HepG2 (cell line): Measurements from ENCODE around the gene ZNF530. TPM values are rescaled to one million over a fixed set of nuclear protein-coding genes. Genes with fewer than 3 reads are reported as not detected.

Experiments used
- ARNT2 ChIP-seq: sonication (generic); formaldehyde crosslinking; IDR thresholded peaks from 2 replicates; pipeline ENCODE4 v1.8.0; 2022; ENCODE audit warnings: mild to moderate bottlenecking, low read depth, missing genetic modification reagents, moderate library complexity
- CREM ChIP-seq, 2 experiments: sonication (generic) in 1 of 2; formaldehyde crosslinking in 1 of 2; IDR thresholded peaks; 2 replicates each; pipeline versions ENCODE4 v1.4.0 to v1.6.1; 2016 to 2020; ENCODE audit warnings: antibody characterized with exemption in 1 of 2, mild to moderate bottlenecking in 1 of 2, missing genetic modification reagents in 1 of 2
- ESRRA ChIP-seq: sonication (generic); formaldehyde crosslinking; IDR thresholded peaks from 2 replicates; pipeline ENCODE4 v1.5.1; 2020; ENCODE audit warnings: mild to moderate bottlenecking, low read depth, missing genetic modification reagents
- GABPB1 ChIP-seq: IDR thresholded peaks from 2 replicates; pipeline ENCODE4 v1.6.1; 2016; ENCODE audit warnings: mild to moderate bottlenecking, missing genetic modification reagents, moderate library complexity, missing compliant biosample characterization
- HNRNPH1 ChIP-seq: fragments of 200-400 bp; formaldehyde crosslinking; optimal IDR thresholded peaks from 2 replicates; pipeline ENCODE3; 2017; ENCODE audit warnings: mild to moderate bottlenecking, low read depth, low read length
- KDM2A ChIP-seq: sonication (generic); formaldehyde crosslinking; IDR thresholded peaks from 2 replicates; pipeline ENCODE4 v1.4.0; 2020; ENCODE audit warnings: low read depth, missing genetic modification reagents, borderline replicate concordance
- MLX ChIP-seq: IDR thresholded peaks from 2 replicates; pipeline ENCODE4 v1.6.1; 2016
- MXD4 ChIP-seq: IDR thresholded peaks from 2 replicates; pipeline ENCODE4 v1.6.1; 2016; ENCODE audit warnings: mild to moderate bottlenecking, missing biosample characterization, missing genetic modification reagents
- NCOA2 ChIP-seq: sonication (generic); formaldehyde crosslinking; IDR thresholded peaks from 2 replicates; pipeline ENCODE4 v1.8.0; 2022; ENCODE audit warnings: inconsistent platforms
- NFE2 ChIP-seq: sonication (generic); formaldehyde crosslinking; IDR thresholded peaks from 2 replicates; pipeline ENCODE4 v1.4.0; 2020; ENCODE audit warnings: missing genetic modification reagents
- PAF1 ChIP-seq: IDR thresholded peaks from 2 replicates; pipeline ENCODE4 v1.6.1; 2016; ENCODE audit warnings: missing genetic modification reagents, missing compliant biosample characterization
- PHF20 ChIP-seq: sonication (generic); formaldehyde crosslinking; IDR thresholded peaks from 2 replicates; pipeline ENCODE4 v1.5.0; 2020; ENCODE audit warnings: mild to moderate bottlenecking, missing genetic modification reagents
- PHF5A ChIP-seq: IDR thresholded peaks from one replicate; pipeline ENCODE4 v1.6.1; 2018; ENCODE audit warnings: low read depth, missing genetic modification reagents; ENCODE audit not compliant: unreplicated experiment
- RBM22 ChIP-seq: fragments of 200-400 bp; formaldehyde crosslinking; optimal IDR thresholded peaks from 2 replicates; pipeline ENCODE3; 2017; ENCODE audit warnings: mild to moderate bottlenecking, low read length, moderate library complexity
- SALL1 ChIP-seq: sonication (generic); formaldehyde crosslinking; IDR thresholded peaks from 2 replicates; pipeline ENCODE4 v1.8.0; 2022; ENCODE audit warnings: mild to moderate bottlenecking, missing genetic modification reagents
- SNAI1 ChIP-seq: sonication (generic); formaldehyde crosslinking; IDR thresholded peaks from 2 replicates; pipeline ENCODE4 v1.5.0; 2020; ENCODE audit warnings: mild to moderate bottlenecking, missing genetic modification reagents, borderline replicate concordance
- TEAD2 ChIP-seq: sonication (generic); formaldehyde crosslinking; IDR thresholded peaks from 2 replicates; pipeline ENCODE4 v1.9.0; 2021; ENCODE audit warnings: missing genetic modification reagents
- TFAP4 ChIP-seq: sonication (generic); IDR thresholded peaks from 2 replicates; pipeline ENCODE4 v1.6.1; 2016; ENCODE audit warnings: low read depth, borderline replicate concordance
- ZBTB21 ChIP-seq: sonication (generic); formaldehyde crosslinking; IDR thresholded peaks from 2 replicates; pipeline ENCODE4 v1.4.0; 2020; ENCODE audit warnings: missing genetic modification reagents
- ZKSCAN8 ChIP-seq: IDR thresholded peaks from 2 replicates; pipeline ENCODE4 v1.6.1; 2016; ENCODE audit warnings: borderline replicate concordance, missing genetic modification reagents, missing compliant biosample characterization
- ZNF101 ChIP-seq: sonication (generic); formaldehyde crosslinking; IDR thresholded peaks from 2 replicates; pipeline ENCODE4 v1.4.0; 2020; ENCODE audit warnings: mild to moderate bottlenecking, low read depth, missing genetic modification reagents, borderline replicate concordance
- ZNF225 ChIP-seq: sonication (generic); formaldehyde crosslinking; IDR thresholded peaks from 2 replicates; pipeline ENCODE4 v1.4.0; 2020; ENCODE audit warnings: mild to moderate bottlenecking, missing genetic modification reagents
- ZNF230 ChIP-seq: sonication (generic); formaldehyde crosslinking; IDR thresholded peaks from 2 replicates; pipeline ENCODE4 v1.4.0; 2020; ENCODE audit warnings: mild to moderate bottlenecking, missing genetic modification reagents
- ZNF710 ChIP-seq: sonication (generic); formaldehyde crosslinking; IDR thresholded peaks from 2 replicates; pipeline ENCODE4 v1.5.0; 2020; ENCODE audit warnings: mild to moderate bottlenecking, missing genetic modification reagents, borderline replicate concordance
- ZNF800 ChIP-seq: sonication (generic); formaldehyde crosslinking; IDR thresholded peaks from 2 replicates; pipeline ENCODE4 v1.4.0; 2020; ENCODE audit warnings: missing genetic modification reagents
- ZNF850 ChIP-seq: sonication (generic); formaldehyde crosslinking; conservative IDR thresholded peaks from 2 replicates; pipeline ENCODE4 v1.9.0; 2021; ENCODE audit warnings: mild to moderate bottlenecking, missing genetic modification reagents
- polyA plus RNA-seq, 8 experiments: library from polyadenylated mRNA; depleted of rRNA in 3 of 8; stranded (reverse) in 7 of 8; unstranded in 1 of 8; fragments of >200 nt; fragmentation: Illumina TruSeq in 4 of 8; extraction: Trizol in 4 of 8; gene quantifications; 2 replicates each; pipeline versions ENCODE4 v1.2.1 to v1.2.3, GENCODE V29; 2011 to 2016; ENCODE audit warnings: low read depth in 4 of 8, missing spikeins in 1 of 8, mixed read lengths in 1 of 8; ENCODE audit not compliant: insufficient read depth in 1 of 8
- total RNA-seq, 5 experiments: library from RNA; depleted of rRNA; stranded (reverse); fragments of >200 nt; fragmentation: Illumina TruSeq; extraction: Trizol; gene quantifications; 2 replicates each; pipeline ENCODE4 v1.2.3, GENCODE V29; 2016; ENCODE audit warnings: low read depth in 1 of 5

ZNF530 gene
- total and polyA plus RNA-seq, 2 of the 13 experiments (the other 11 are each of a cell fraction or from before 2014, with no cell fraction given), result 1.1 to 7.8 TPM

GRCh38 chr19:57583521-57584416, 15.9 kb upstream of the ZNF530 start, which contains the start of gene ZIK1 (continued):
- TF ChIP-seq TFAP4 (no peak), KDM2A (no peak), SALL1 (no peak; the same call in 1 of the 2 replicates), MXD4 (CRISPR knock-in tag) (no peak), NCOA2 (CRISPR knock-in tag) (no peak), GABPB1 (peak; percentile 96), PAF1 (CRISPR knock-in tag) (no peak), PHF5A (CRISPR knock-in tag) (no peak), HNRNPH1 (no peak), ARNT2 (CRISPR knock-in tag) (no peak), ZBTB21 (CRISPR knock-in tag) (no peak), TEAD2 (no peak), SNAI1 (CRISPR knock-in tag) (no peak), CREM (IDR thresholded peaks at IDR 0.05) (peak; percentile 68), CREM (CRISPR knock-in tag; IDR thresholded peaks at IDR 0.05) (no peak), NFE2 (CRISPR knock-in tag) (no peak), ESRRA (no peak), ZNF850 (CRISPR knock-in tag) (no peak), ZNF710 (no peak), ZKSCAN8 (CRISPR knock-in tag) (no peak), ZNF230 (CRISPR knock-in tag) (no peak), ZNF225 (CRISPR knock-in tag) (no peak), PHF20 (peak; percentile 55; the same call in 1 of the 2 replicates), MLX (CRISPR knock-in tag) (no peak), ZNF101 (CRISPR knock-in tag) (no peak), RBM22 (no peak), ZNF800 (CRISPR knock-in tag) (no peak)
